ENCODE results near the gene RNASEH1. TPM values are rescaled to one million over a fixed set of nuclear protein-coding genes. Genes with fewer than 3 reads are reported as not detected.

RNASEH1 gene
- total RNA-seq, 1 experiment from 2014 or later = 38.2 TPM

- Histone ChIP-seq H3K4me2 (ENCODE audit: low read length) (no peak overlapping the region), H3K9me3 (ENCODE audit: control insufficient read depth in 1 of 2, insufficient read depth in 1 of 2, low read depth in 1 of 2, low read length in 2 of 2) (no peaks in the 10 kb centered on the region), H3K9me2 (ENCODE audit: insufficient read depth) (no peaks in the 10 kb centered on the region), H4K20me1 (ENCODE audit: insufficient read depth) (peaks cover 7% of the 10 kb centered on the region; the same call in 1 of the 2 replicates), H3K4me3 (replicated peaks in 1 of 2; ENCODE audit: low read depth in 1 of 2, low read length in 2 of 2) (no peak overlapping the region), H3K27ac (ENCODE audit: low read depth, low read length) (no peak overlapping the region), H3K9ac (ENCODE audit: low read length) (no peak overlapping the region), H3K36me3 (ENCODE audit: control insufficient read depth in 1 of 2, insufficient read depth in 2 of 2, low read length in 2 of 2) (peaks cover 17 to 23% of the 10 kb centered on the region in 2 experiments; a peak in 3 of 4 replicates), H3K27me3 (ENCODE audit: insufficient read depth, low read length) (no peaks in the 10 kb centered on the region), H2AFZ (ENCODE audit: low read depth, low read length, poor library complexity, severe bottlenecking) (no peak overlapping the region), H3K4me1 (ENCODE audit: control insufficient read depth in 1 of 2, insufficient read depth in 2 of 2, low read length in 2 of 2) (no peaks in the 10 kb centered on the region), H3K79me2 (ENCODE audit: insufficient read depth, low read length) (peaks cover 13% of the 10 kb centered on the region)
- intact Hi-C loops (cut with micrococcal nuclease) = no loop called here
- ATAC-seq = no peak
- ChIA-PET CTCF (no interaction called here), RAD21 (ENCODE audit: low non-redundant PET in 1 of 2, low total read pairs in 2 of 2, uncharacterized antibody in 2 of 2, unreplicated experiment in 2 of 2) (no interaction called here), POLR2A (no interaction called here)
- BruUV-seq (replicated peaks) = no TSS peak
- no peak for DNase-seq (ENCODE audit: low read depth, low spot score)
- TF ChIP-seq ELF1 (IDR thresholded peaks at IDR 0.05; ENCODE audit: borderline replicate concordance, low read depth) = no peak
These were observed 27.4 kb upstream of the RNASEH1 start for GRCh38 chr2:3585261-3586109.

- Histone ChIP-seq H2AFZ (ENCODE audit: low read depth, low read length, poor library complexity, severe bottlenecking) (no peak overlapping the region), H3K27me3 (ENCODE audit: insufficient read depth, low read length) (no peaks in the 10 kb centered on the region), H3K27ac (ENCODE audit: low read depth, low read length) (no peak overlapping the region), H3K36me3 (ENCODE audit: control insufficient read depth in 1 of 2, insufficient read depth in 2 of 2, low read length in 2 of 2) (peaks cover 24 to 31% of the 10 kb centered on the region in 2 experiments), H3K4me3 (replicated peaks in 1 of 2; ENCODE audit: low read depth in 1 of 2, low read length in 2 of 2) (no peak overlapping the region), H3K9ac (ENCODE audit: low read length) (no peak overlapping the region), H3K9me2 (ENCODE audit: insufficient read depth) (no peaks in the 10 kb centered on the region), H3K4me1 (ENCODE audit: control insufficient read depth in 1 of 2, insufficient read depth in 2 of 2, low read length in 2 of 2) (no peaks in the 10 kb centered on the region), H3K4me2 (ENCODE audit: low read length) (no peak overlapping the region), H3K9me3 (ENCODE audit: control insufficient read depth in 1 of 2, insufficient read depth in 1 of 2, low read depth in 1 of 2, low read length in 2 of 2) (no peaks in the 10 kb centered on the region), H4K20me1 (ENCODE audit: insufficient read depth) (peaks cover 13% of the 10 kb centered on the region; the same call in 1 of the 2 replicates), H3K79me2 (ENCODE audit: insufficient read depth, low read length) (peaks cover 20% of the 10 kb centered on the region)
- no peak for ATAC-seq
- ChIA-PET CTCF (no interaction called here), POLR2A (no interaction called here), RAD21 (ENCODE audit: low non-redundant PET in 1 of 2, low total read pairs in 2 of 2, uncharacterized antibody in 2 of 2, unreplicated experiment in 2 of 2) (no interaction called here)
- TF ChIP-seq CEBPB (IDR thresholded peaks at IDR 0.05; ENCODE audit: low read depth) (no peak), YY1 (IDR thresholded peaks at IDR 0.05; ENCODE audit: extremely low read depth, insufficient replicate concordance, low read depth, low read length) (no peak), MAX (IDR thresholded peaks at IDR 0.05) (no peak), REST (IDR thresholded peaks at IDR 0.05; ENCODE audit: low read depth) (no peak), CTCF (IDR thresholded peaks at IDR 0.05 in 2 of 3, conservative IDR thresholded peaks at IDR 0.05 in 1 of 3; ENCODE audit: borderline replicate concordance in 1 of 3, insufficient read depth in 1 of 3, low read depth in 2 of 3, low read length in 2 of 3) (no peak), ZFX (IDR thresholded peaks at IDR 0.05) (no peak), ELF1 (IDR thresholded peaks at IDR 0.05; ENCODE audit: borderline replicate concordance, low read depth) (no peak), SIN3A (IDR thresholded peaks at IDR 0.05; ENCODE audit: low read depth) (no peak), RAD21 (IDR thresholded peaks at IDR 0.05; ENCODE audit: low read depth) (no peak), SP1 (IDR thresholded peaks at IDR 0.05; ENCODE audit: low read depth) (no peak)
- DNase-seq (ENCODE audit: low read depth, low spot score) = no peak
- no TSS peak for BruUV-seq (replicated peaks)
- intact Hi-C loops (cut with micrococcal nuclease) = no loop called here
These were observed 26.6 kb upstream of the RNASEH1 start for GRCh38 chr2:3584608-3585260.
